ENCODE data around the gene FBXO36. TPM values are rescaled to one million over a fixed set of nuclear protein-coding genes. Genes with fewer than 3 reads are reported as not detected.

Gene FBXO36
- total and polyA plus RNA-seq, 2 of the 8 experiments (the other 6 are each of a cell fraction or from before 2014, with no cell fraction given), result 3.4 TPM

- TF ChIP-seq CHD7 (IDR thresholded peaks at IDR 0.05; ENCODE audit: insufficient replicate concordance, low read length) (no peak), SIN3A (conservative IDR thresholded peaks at IDR 0.05 in 1 of 2, IDR thresholded peaks at IDR 0.05 in 1 of 2; ENCODE audit: low read depth in 1 of 2, low read length in 2 of 2) (no peak), EZH2 (IDR thresholded peaks at IDR 0.05; ENCODE audit: low read depth, low read length, severe bottlenecking) (no peak), SIX5 (IDR thresholded peaks at IDR 0.05; ENCODE audit: low read depth, low read length) (no peak), RXRA (IDR thresholded peaks at IDR 0.05; ENCODE audit: insufficient read depth, low read depth, low read length) (no peak), ASH2L (IDR thresholded peaks at IDR 0.05; ENCODE audit: low read length) (no peak), RFX5 (IDR thresholded peaks at IDR 0.05; ENCODE audit: borderline replicate concordance, low read depth, low read length) (no peak), TAF1 (IDR thresholded peaks at IDR 0.05; ENCODE audit: low read depth, low read length) (no peak)
These were observed 20.9 kb downstream of the FBXO36 start (continued) for GRCh38 chr2:229943171-229943570.
